ENCODE measurements around the gene REEP1.

The REEP1 gene

GRCh38 chr2:86337244-86337835 is at the start of gene REEP1:
REEP1 (minus strand) TSS chr2:86337626; CDS start chr2:86337510, 116 bp downstream.
- no peak for DNase-seq (ENCODE audit: low read depth)

DNA sequence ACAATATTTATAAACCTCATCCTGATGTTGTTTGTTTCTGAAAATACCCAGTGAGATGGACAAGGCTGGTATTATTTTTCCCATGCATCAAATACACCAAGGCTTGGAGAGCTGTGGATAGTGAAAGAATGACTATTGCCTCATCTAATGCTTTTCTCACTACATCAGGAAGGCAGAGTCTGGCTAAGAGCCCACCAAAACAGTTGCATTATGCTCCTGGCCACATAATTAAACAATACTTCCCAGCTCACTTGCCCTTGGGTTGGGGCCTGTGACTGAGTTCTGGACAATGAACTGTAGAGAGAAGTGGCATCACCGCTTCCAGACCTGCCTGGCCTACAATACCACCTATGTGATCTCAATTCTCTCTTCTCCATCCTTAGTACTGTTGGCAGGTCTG is 46.4 kb upstream of the REEP1 start:
- DNase-seq (ENCODE audit: low read depth), result no peak

DNA sequence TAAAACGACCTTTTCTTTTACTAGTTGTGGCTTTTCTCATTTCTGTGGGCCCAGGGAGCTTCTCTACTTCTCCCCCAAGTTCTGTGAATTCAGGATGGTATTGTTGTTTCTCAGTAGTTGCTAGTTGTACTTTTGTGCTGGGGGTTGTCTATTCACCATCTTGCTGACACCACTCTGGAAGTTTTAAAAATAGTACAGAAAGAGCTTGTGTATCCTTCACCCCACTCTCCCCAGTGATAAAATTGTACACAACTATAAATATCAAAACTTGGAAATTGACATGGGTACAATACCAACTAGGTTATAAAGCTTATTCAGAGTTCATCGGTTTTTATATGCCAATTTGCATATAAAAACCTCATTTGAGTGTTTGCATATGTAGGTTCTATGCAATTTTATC is 45.3 kb upstream of the REEP1 start:
- no peak for DNase-seq (ENCODE audit: low read depth)

GRCh38 chr2:86382108-86382507 is 44.7 kb upstream of the REEP1 start:
- no peak for DNase-seq (ENCODE audit: low read depth)

GRCh38 chr2:86378469-86378868 is 41.0 kb upstream of the REEP1 start:
- DNase-seq (ENCODE audit: low read depth), result no peak

- no peak for DNase-seq (ENCODE audit: low read depth)
Observed at GRCh38 chr2:86375623-86376022, 38.2 kb upstream of the REEP1 start.

DNA sequence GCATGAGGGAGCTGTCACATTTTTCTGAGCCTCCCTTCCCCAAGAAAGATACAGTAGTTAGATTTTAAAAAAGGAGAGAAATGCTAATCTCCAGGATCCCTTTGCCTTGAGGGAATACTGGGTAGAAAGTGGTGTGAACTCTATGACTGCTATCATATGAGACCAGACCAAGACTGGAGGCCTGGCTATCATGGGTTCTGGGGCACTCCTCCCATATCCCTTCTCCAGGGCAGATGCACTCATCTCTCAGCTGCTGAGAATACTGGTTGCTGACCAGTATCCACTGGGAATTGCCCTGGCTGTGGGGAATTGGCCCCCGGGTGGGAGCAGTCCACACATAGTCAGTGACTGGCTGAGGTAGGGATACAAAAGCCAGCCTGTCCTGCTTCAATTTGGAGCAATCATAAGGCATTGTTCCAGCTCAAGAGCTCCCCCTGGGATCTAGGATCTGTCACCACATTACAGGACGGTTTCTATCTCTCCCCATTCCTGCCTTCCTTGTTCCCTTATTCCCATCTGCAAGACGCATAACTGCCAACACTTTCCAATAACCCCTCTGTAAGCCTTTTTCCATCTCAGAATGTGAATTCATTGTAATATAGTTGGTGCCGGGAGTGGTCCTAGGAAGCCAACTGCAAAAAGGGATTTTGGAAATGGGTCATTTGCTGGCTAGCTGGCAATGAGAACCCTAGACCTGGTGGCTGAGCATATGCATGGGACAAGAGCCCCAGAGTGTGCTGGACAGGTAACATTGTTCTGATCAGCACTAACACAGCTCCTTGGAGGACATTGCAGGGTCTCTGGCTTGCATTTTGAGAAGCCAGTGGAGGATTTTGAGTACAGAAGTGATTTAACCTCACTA is 35.4 kb upstream of the REEP1 start:
- no peak for DNase-seq (ENCODE audit: low read depth)

GRCh38 chr2:86372133-86372532 is 34.7 kb upstream of the REEP1 start:
- DNase-seq (ENCODE audit: low read depth), result no peak

GRCh38 chr2:86371527-86371926 is 34.1 kb upstream of the REEP1 start:
- DNase-seq (ENCODE audit: low read depth), result no peak

DNA sequence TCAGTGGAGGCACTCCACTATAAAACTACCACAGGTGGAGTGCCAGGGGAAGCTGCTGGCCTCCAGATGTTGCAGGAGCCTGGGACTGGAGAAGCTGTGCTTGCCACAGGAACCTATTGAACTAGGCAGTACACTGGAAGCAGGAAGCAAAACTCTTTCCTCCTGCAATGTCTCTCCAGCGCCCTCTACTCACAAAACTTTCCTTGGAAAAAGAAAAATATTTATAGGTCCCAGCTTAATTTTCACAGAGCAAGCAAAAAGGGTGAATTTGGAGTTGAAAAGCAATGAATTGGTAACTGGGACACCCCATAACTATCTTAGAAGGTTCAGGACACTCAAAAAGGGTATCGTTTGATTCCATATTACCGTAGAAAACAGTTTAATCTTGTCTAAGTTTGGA is 33.2 kb upstream of the REEP1 start:
- no peak for DNase-seq (ENCODE audit: low read depth)

- DNase-seq (ENCODE audit: low read depth), result peak; percentile 19
Observed at GRCh38 chr2:86368161-86368824, 30.9 kb upstream of the REEP1 start.

GRCh38 chr2:86367499-86367777 is 30.0 kb upstream of the REEP1 start:
- DNase-seq (ENCODE audit: low read depth), result no peak

DNA sequence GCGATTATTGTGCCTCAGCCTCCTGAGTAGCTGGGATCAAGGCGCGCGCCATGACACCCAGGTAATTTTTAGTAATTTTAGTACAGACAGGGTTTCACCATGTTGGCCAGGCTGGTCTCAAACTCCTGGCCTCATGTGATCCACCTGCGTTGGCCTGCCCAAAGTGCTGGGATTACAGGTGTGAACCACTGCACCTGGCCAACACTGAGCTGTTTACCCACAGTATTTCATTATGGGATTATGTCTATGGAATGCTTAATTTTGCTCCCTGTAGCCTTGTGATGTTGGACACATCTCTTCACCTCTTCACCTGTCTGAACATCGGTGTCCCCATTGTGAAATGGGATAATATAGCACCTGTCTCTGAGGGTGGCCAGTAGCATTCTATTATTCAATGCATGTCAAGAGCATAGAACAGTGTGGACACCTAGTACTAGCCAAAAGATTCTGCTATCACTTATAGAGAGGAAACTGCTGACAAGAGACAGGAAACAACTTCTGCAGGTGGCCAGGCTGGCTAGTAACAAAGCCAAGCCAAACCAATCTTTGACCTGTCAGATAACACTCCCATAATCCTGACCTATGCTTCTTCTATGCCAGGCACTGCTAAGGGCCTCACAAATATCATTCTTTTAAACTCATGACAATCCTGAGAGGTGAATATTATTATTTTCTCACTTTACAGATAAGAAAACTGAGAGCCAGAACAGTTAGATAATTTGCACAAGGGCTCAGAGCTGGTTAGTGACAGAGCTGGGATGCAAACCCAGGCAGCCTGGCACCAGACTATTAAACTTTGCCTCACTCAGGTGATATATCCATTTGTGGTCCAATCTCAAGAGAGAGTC is 29.4 kb upstream of the REEP1 start:
- DNase-seq (ENCODE audit: low read depth), result no peak

DNA sequence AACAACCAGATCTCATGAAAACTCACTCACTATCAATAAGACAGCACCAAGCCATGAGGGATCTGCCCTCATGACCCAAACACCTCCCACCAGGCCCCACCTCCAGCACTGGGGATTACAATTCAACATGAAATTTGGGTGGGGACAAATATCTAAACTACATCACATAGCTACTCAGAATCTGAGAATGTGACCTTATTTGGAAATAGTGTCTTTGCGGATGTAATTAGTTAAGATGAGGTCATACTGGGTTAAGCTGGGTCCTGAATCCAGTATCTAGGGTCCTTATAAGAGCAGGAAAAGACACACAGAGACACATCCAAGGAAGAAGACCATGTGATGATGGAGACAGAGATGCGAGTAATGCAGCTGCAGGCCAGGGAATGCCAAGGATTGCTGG is 27.5 kb upstream of the REEP1 start:
- no peak for DNase-seq (ENCODE audit: low read depth)

- DNase-seq (ENCODE audit: low read depth), result no peak
Observed at GRCh38 chr2:86360776-86361175, 23.4 kb upstream of the REEP1 start.

GRCh38 chr2:86358957-86359356 is 21.5 kb upstream of the REEP1 start:
- no peak for DNase-seq (ENCODE audit: low read depth)

DNA sequence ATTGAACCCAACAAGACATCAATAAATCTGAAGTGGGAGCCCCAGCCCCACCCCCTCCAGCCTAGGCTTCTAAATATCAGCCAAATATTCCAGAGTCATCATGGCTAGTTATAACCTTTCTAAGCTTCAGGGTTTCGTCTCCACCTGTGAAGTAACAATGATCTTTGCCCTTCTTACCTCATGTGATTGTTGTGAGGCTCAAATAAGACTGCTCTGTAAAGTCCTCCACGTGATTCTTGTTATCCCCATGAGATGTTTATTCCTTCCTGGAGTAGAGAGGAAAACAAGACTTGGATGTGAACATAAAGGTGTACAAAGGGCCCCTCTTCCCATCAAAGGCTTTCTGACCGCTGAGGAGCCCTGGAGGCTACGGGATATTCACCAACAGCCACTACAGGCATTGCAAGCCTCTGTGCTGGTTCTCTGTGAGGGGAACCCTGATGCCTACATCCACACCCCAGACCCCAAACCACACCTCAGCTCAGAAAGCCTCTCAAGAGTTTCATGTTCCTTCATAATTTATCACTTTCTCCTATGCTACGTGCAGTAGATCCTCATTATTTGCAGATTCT is 20.1 kb upstream of the REEP1 start:
- no peak for DNase-seq (ENCODE audit: low read depth)

GRCh38 chr2:86352727-86353221 is 15.3 kb upstream of the REEP1 start:
- DNase-seq (ENCODE audit: low read depth), result no peak

DNA sequence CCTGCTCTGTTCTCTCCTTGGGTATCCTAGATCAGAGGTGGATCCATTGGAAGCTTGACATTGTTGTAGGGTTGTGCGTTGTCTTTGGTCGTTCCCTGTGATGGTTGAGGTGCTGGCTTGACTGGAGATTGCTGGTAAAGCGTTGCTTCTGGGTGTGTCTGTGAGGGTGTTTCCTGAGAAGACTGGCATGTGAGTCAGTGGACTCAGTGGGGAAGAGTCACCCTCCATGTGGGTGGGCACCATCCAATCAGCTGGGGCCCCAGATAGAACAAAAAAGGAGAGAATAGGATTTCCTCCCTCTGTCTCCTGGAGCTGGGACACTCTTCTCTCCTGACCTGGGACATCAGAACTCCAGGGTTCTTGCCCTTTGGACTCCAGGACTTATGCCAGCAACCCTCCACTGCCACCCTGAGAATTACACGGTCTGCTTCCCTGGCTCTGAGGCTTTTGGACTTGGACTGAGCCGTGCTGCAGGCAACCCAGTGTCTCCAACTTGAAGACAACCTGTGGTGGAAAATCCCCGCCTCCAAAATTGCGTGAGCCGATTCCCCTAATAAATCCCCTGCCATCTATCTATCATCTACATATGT is 14.8 kb upstream of the REEP1 start:
- no peak for DNase-seq (ENCODE audit: low read depth)

GRCh38 chr2:86350751-86351150 is 13.3 kb upstream of the REEP1 start:
- DNase-seq (ENCODE audit: low read depth), result no peak

DNA sequence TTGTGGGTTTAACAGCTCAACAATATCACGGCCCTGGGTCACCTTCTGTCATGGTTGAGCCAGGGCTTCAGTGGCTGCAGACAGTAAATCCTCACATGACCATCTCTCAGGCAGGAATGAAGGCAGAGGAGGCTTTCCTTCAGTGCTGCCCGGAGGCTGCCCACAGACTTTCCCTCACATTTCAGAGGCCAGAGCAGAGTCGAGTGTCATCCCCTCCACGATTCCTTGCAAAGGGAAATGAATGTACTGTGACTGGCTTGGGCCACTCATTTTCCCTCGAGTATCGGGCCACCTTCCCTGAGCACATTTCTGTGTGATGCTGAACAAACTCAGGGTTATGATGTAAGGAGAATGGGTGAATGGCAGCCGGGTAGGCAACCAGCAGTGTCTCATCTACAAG is 10.0 kb upstream of the REEP1 start:
- no peak for DNase-seq (ENCODE audit: low read depth)
